ENCODE data around the gene PROB1.
"Not testable (repeated sequence)": the region's sequence is repeated elsewhere in the genome, so short reads cannot be mapped to it uniquely, and the experiment has no call there.

PROB1 gene

DNA sequence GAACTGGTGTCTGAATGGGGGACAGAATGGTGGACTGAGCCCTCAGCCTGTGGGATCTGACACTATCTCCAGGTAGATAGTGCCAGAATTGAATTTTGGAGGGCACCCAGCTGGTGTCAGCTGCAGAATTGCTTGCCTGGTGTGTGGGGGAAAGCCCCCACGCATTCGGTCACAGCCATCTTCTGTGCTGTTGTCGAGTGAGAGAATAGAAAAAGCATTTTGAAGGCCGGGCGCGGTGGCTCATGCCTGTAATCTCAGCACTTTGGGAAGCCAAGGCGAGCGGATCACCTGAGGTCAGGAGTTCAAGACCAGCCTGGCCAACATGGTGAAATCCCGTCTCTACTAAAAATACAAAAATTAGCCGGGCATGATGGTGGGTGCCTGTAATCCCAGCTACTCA lies 7.9 kb downstream of the PROB1 start:
- peaks cover 0 to 44% (median 24%) of the 10 kb centered on the region in 5 donors for H3K4me1 ChIP-seq (ENCODE audit: control insufficient read depth in 5 of 5, insufficient read depth in 5 of 5, low read length in 5 of 5)
- H3K27me3 ChIP-seq (ENCODE audit: control insufficient read depth in 5 of 5, insufficient read depth in 4 of 5, low read length in 5 of 5); H3K9me3 ChIP-seq (ENCODE audit: control insufficient read depth in 5 of 5, low read length in 5 of 5); H3K36me3 ChIP-seq (ENCODE audit: control insufficient read depth in 5 of 5, insufficient read depth in 5 of 5, low read length in 5 of 5); H3K27ac ChIP-seq (ENCODE audit: low read depth, low read length); H3K4me3 ChIP-seq (ENCODE audit: low read depth in 1 of 5, low read length in 5 of 5); H3K9ac ChIP-seq (ENCODE audit: low read length in 5 of 5): not testable (repeated sequence)

DNA sequence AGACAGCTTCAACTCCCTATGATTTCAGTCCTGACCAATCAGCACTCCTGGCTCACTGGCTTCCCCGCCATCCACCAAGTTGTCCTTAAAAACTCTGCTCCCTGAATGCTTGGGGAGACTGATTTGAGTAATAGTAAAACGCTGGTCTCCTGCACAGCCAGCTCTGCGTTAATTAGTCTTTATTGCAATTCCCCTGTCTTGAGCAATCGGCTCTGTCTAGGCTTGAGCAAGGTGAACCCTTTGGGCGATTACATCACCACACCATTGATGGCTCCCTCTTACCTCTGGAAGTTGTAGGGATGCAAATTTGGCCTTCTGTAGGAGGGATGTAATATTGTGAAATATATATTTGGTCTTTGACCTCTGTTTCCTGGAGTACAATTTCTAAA lies 8.9 kb downstream of the PROB1 start:
- Histone ChIP-seq H3K27me3 (ENCODE audit: control insufficient read depth in 5 of 5, insufficient read depth in 4 of 5, low read length in 5 of 5) (no peaks in the 10 kb centered on the region), H3K36me3 (ENCODE audit: control insufficient read depth in 5 of 5, insufficient read depth in 5 of 5, low read length in 5 of 5) (no peaks in the 10 kb centered on the region), H3K9ac (ENCODE audit: low read length in 5 of 5) (no peak overlapping the region), H3K4me1 (ENCODE audit: control insufficient read depth in 5 of 5, insufficient read depth in 5 of 5, low read length in 5 of 5) (peaks cover 0 to 35% (median 16%) of the 10 kb centered on the region in 5 donors), H3K4me3 (ENCODE audit: low read depth in 1 of 5, low read length in 5 of 5) (no peak overlapping the region), H3K9me3 (ENCODE audit: control insufficient read depth in 5 of 5, low read length in 5 of 5) (no peaks in the 10 kb centered on the region), H3K27ac (ENCODE audit: low read depth, low read length) (no peak overlapping the region)

DNA sequence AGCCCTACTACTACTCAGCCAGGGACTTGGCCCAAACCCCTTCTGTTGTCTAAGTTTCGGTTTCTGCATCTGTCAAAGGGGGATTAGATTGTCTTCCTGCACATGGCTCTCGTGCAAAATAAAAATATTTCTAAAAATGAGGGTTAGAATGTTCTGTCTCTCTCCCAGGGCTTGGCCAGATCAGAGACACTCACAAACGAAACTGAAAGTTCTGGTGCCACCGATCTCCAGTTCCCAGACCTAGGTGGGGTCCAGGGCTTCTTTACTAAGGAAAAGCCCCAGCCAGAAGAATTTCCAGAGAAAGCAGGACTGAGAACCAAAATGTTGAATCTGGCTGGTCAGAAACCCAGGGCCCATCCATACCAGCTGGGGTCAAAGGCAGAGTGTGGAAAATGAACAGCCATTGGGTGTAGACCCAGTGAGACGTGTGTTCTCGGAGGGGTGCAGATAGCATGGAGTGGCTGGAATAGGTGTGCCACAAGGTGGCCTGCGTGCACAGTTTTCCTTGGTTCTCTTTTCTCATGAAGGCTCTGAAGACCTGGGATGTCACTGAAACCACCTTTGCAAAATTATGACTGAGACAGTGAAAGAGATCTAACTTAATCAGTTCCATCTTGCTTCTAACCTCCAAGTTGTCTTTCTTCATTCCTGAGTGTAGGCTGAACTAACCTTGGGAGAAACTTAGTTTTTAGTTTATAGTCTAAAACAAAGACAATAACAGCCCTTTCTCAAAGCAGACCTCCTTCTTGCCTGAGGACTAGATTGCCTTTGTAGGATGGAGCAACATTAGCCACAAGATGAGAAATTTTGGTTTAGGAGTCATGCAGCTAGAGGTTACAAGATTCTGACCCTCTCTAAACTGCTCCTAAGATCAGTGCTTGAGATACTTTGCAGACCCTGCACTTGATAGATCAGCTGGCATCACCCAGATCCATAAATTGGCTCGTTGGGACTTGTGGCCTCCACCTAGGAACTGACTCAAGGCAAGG lies 9.5 kb downstream of the PROB1 start:
- Histone ChIP-seq H3K36me3 (ENCODE audit: control insufficient read depth in 5 of 5, insufficient read depth in 5 of 5, low read length in 5 of 5) (no peaks in the 10 kb centered on the region), H3K9me3 (ENCODE audit: control insufficient read depth in 5 of 5, low read length in 5 of 5) (no peaks in the 10 kb centered on the region), H3K27me3 (ENCODE audit: control insufficient read depth in 5 of 5, insufficient read depth in 4 of 5, low read length in 5 of 5) (no peaks in the 10 kb centered on the region), H3K4me1 (ENCODE audit: control insufficient read depth in 5 of 5, insufficient read depth in 5 of 5, low read length in 5 of 5) (peaks cover 0 to 28% (median 16%) of the 10 kb centered on the region in 5 donors), H3K4me3 (ENCODE audit: low read depth in 1 of 5, low read length in 5 of 5) (peak overlapping the region; percentile 50 to 71 (median 61)), H3K9ac (ENCODE audit: low read length in 5 of 5) (peak overlapping the region in 3 of 5 donors; percentile 2 to 66 (median 59)), H3K27ac (ENCODE audit: low read depth, low read length) (peak overlapping the region; percentile 50)

DNA sequence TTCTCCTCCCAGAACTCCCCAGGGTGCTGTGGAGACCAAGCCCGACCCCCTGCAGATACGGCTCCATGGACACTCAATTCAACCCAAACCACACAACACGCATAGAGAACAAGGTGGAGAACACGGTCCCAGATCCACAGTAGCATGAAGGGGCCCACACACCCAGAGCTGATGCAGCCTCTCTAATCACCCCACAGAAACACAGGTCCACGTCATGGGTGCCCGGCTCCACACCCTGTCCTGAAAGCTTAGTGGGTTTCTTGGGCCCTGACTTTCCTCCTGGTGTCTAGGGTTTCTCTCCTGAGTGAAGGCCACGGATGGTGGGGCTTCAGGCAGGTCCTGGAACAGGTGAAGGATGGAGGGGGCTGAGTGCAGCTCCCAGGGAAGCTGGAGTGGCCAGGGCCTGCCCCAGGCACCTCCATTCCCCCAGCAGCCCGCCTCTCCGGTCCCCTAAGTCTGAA lies 10.3 kb downstream of the PROB1 start:
- H3K4me1 ChIP-seq (ENCODE audit: control insufficient read depth in 5 of 5, insufficient read depth in 5 of 5, low read length in 5 of 5): peaks cover 0 to 28% (median 16%) of the 10 kb centered on the region in 5 donors
- H3K27ac ChIP-seq (ENCODE audit: low read depth, low read length): peak overlapping the region; percentile 50
- H3K4me3 ChIP-seq (ENCODE audit: low read depth in 1 of 5, low read length in 5 of 5): peak overlapping the region; percentile 50 to 71 (median 61)
- H3K27me3 ChIP-seq (ENCODE audit: control insufficient read depth in 5 of 5, insufficient read depth in 4 of 5, low read length in 5 of 5): no peaks in the 10 kb centered on the region
- no peaks in the 10 kb centered on the region for H3K9me3 ChIP-seq (ENCODE audit: control insufficient read depth in 5 of 5, low read length in 5 of 5)
- H3K36me3 ChIP-seq (ENCODE audit: control insufficient read depth in 5 of 5, insufficient read depth in 5 of 5, low read length in 5 of 5): no peaks in the 10 kb centered on the region
- H3K9ac ChIP-seq (ENCODE audit: low read length in 5 of 5): peak overlapping the region in 3 of 5 donors; percentile 2 to 59 (median 42)

DNA sequence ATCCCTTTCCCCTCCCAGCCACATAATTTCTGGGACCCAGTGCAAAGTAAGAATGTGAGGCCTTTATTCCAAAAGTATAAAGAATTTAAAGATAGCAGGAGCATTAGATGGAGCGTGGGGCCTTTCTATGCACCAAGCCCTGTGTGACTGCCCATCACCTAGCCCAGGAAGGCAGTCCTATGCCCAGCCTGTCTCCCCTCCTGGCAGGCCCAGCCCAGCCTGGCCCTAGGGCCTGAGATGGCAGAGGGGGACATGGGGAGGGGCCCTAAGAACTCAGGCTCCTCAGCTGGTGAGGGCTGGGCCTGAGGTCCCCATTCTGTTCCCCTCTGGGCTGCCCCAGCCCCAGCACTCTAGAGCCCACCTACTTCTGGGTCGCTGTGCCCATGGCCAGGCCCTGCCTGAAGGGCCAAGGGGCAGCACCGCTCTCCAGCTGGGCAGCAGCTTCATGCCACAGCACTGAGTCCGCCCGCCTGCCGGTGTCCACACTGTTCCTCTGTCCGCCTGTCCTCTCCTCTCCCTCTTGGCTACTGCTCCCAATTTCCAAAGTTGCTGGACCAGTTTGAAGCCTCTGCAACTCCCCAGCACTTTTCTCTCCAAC lies 10.8 kb downstream of the PROB1 start:
- no peaks in the 10 kb centered on the region for H3K27me3 ChIP-seq (ENCODE audit: control insufficient read depth in 5 of 5, insufficient read depth in 4 of 5, low read length in 5 of 5)
- H3K9ac ChIP-seq (ENCODE audit: low read length in 5 of 5): peak overlapping the region in 1 of 5 donors; percentile 42
- H3K9me3 ChIP-seq (ENCODE audit: control insufficient read depth in 5 of 5, low read length in 5 of 5): no peaks in the 10 kb centered on the region
- peaks cover 0 to 28% (median 16%) of the 10 kb centered on the region in 5 donors for H3K4me1 ChIP-seq (ENCODE audit: control insufficient read depth in 5 of 5, insufficient read depth in 5 of 5, low read length in 5 of 5)
- no peak overlapping the region for H3K27ac ChIP-seq (ENCODE audit: low read depth, low read length)
- H3K36me3 ChIP-seq (ENCODE audit: control insufficient read depth in 5 of 5, insufficient read depth in 5 of 5, low read length in 5 of 5): no peaks in the 10 kb centered on the region
- peak overlapping the region in 1 of 5 donors; percentile 64 for H3K4me3 ChIP-seq (ENCODE audit: low read depth in 1 of 5, low read length in 5 of 5)

DNA sequence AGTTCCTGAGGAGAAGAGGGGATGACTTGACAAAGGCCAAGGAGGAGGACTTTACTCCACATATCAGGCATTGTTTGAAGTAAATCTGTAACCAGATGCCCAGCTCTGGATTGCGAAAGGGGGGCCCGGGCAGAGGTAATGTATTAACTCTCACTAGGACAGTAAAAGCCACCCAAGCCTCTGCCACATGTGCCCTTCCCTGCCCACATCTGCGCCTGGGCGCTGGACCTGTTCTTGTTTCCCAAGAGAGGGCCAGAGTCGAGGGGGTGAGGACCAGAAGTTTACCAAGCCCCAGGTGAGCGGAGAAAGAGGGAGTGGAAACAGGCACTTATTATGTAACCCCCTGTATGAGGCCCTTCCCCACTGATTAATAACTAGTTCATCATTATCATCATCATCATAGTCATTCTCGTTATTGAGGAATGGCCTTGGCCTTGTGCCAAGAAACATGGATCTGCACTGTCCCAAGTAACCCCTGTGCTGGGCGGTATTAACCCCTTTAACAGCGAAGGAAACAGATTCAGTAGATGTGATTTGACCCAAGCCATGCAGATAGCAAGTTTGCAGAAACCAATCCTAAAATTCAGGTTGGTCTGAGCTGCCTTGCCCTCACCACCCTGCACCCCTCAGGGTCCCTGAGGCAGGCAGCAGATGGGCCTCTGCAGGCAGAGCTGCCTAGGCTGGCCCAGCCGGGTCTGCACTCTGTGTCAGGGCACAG lies 11.5 kb downstream of the PROB1 start, which contains the start of gene SLC23A1:
SLC23A1 (minus strand) TSS at position 23 of the 718 bp plus-strand sequence. CDS start 44 bp downstream, outside the sequence.
- H3K27ac ChIP-seq (ENCODE audit: low read depth, low read length): no peak within 1 kb of the TSS
- H3K36me3 ChIP-seq (ENCODE audit: control insufficient read depth in 5 of 5, insufficient read depth in 5 of 5, low read length in 5 of 5): no peaks in the 10 kb centered on the region
- H3K27me3 ChIP-seq (ENCODE audit: control insufficient read depth in 5 of 5, insufficient read depth in 4 of 5, low read length in 5 of 5): no peaks in the 10 kb centered on the region
- no peak within 1 kb of the TSS for H3K4me3 ChIP-seq (ENCODE audit: low read depth in 1 of 5, low read length in 5 of 5)
- no peaks in the 10 kb centered on the region for H3K9me3 ChIP-seq (ENCODE audit: control insufficient read depth in 5 of 5, low read length in 5 of 5)
- H3K4me1 ChIP-seq (ENCODE audit: control insufficient read depth in 5 of 5, insufficient read depth in 5 of 5, low read length in 5 of 5): peaks cover 0 to 26% (median 14%) of the 10 kb centered on the region in 5 donors
- no peak within 1 kb of the TSS for H3K9ac ChIP-seq (ENCODE audit: low read length in 5 of 5)

DNA sequence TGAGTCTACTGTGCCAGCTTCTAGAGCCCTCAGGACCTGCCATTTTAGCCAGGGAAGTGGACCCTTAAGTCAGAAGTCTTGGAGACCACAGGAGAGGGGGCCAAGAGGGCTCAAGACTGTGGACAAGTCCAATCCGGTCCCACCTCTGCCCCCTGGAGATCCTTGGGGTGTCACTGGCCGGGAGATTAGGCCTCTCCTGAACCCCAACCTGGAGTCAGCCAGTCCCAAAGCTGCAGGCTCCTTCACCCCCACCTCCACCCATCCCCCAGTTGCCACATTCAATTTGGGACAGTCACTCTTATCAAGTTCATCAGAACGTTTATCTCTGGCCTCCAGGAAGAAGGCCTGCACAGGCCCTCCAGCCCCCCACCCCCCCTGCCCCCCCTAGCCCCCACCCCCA lies 12.1 kb downstream of the PROB1 start:
- H3K9ac ChIP-seq (ENCODE audit: low read length in 5 of 5): no peak overlapping the region

DNA sequence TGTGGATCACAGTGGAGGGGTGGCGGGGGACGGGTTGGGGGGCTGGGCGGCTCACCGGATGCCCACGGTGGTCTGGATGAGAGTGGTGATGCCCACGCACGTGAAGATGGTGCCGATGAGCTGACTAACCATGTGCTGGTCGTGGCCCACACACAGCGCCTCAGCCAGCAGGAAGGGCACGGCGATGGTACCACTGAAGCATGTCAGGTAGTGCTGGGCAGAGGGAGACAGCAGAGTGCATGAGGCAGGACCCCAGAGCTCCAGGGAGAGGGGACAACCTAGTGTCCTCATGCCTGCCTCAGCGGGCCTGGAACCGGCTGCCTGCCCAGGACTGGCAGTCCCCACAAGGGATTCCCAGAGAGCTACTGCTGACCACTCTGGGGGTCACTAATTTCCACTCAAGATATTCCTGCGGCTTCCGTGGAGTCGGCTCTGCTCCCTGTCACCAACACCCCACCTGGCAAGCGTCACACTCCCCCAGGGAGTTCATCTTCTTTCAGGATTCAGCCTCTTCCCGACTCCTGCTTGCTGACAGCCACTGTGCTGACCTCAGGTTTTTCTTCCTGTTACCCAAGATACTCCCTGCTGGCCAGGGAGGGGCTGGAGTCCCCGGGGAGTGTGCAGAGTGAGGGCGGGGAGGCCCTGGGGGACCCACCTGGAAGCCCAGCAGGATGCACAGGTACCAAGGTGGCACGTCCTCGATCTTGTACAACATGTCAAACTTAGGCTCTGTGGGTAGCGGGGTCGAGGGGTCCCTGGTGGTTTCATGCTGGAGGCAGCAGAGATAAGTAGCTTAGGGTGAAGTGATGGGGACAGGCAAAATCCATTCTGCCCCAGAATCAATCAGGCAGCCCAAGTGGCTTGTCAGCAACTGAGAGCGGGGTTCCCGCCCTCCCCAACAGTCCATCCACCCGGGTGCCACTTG lies 12.8 kb downstream of the PROB1 start:
- Histone ChIP-seq H3K9ac (ENCODE audit: low read length in 5 of 5) (no peak overlapping the region), H3K4me3 (ENCODE audit: low read depth in 1 of 5, low read length in 5 of 5) (no peak overlapping the region), H3K36me3 (ENCODE audit: control insufficient read depth in 5 of 5, insufficient read depth in 5 of 5, low read length in 5 of 5) (peaks cover 0 to 3% (median 0%) of the 10 kb centered on the region in 5 donors), H3K4me1 (ENCODE audit: control insufficient read depth in 5 of 5, insufficient read depth in 5 of 5, low read length in 5 of 5) (peaks cover 0 to 17% (median 13%) of the 10 kb centered on the region in 5 donors), H3K9me3 (ENCODE audit: control insufficient read depth in 5 of 5, low read length in 5 of 5) (no peaks in the 10 kb centered on the region), H3K27ac (ENCODE audit: low read depth, low read length) (no peak overlapping the region), H3K27me3 (ENCODE audit: control insufficient read depth in 5 of 5, insufficient read depth in 4 of 5, low read length in 5 of 5) (no peaks in the 10 kb centered on the region)

More for the DNA sequence above, 12.1 kb downstream of the PROB1 start:
- no peaks in the 10 kb centered on the region for H3K27me3 ChIP-seq (ENCODE audit: control insufficient read depth in 5 of 5, insufficient read depth in 4 of 5, low read length in 5 of 5)
- H3K9me3 ChIP-seq (ENCODE audit: control insufficient read depth in 5 of 5, low read length in 5 of 5): no peaks in the 10 kb centered on the region
- H3K4me1 ChIP-seq (ENCODE audit: control insufficient read depth in 5 of 5, insufficient read depth in 5 of 5, low read length in 5 of 5): peaks cover 0 to 20% (median 13%) of the 10 kb centered on the region in 5 donors
- no peak overlapping the region for H3K4me3 ChIP-seq (ENCODE audit: low read depth in 1 of 5, low read length in 5 of 5)
- H3K36me3 ChIP-seq (ENCODE audit: control insufficient read depth in 5 of 5, insufficient read depth in 5 of 5, low read length in 5 of 5): peaks cover 0 to 2% (median 0%) of the 10 kb centered on the region in 5 donors
- no peak overlapping the region for H3K27ac ChIP-seq (ENCODE audit: low read depth, low read length)

All from subcutaneous abdominal adipose tissue (tissue), 5 donors.